GM18526 (cell line): ENCODE measurements around the gene SYT7.

Experiments used
- POLR2A ChIP-seq: IDR thresholded peaks from 3 replicates; pipeline ENCODE4 v1.6.1; 2011; ENCODE audit not compliant: insufficient read length; ENCODE audit errors: extremely low read depth

The SYT7 gene

GRCh38 chr11:61484541-61484940 is 96.3 kb downstream of the SYT7 start:
- no peak for TF ChIP-seq POLR2A

DNA sequence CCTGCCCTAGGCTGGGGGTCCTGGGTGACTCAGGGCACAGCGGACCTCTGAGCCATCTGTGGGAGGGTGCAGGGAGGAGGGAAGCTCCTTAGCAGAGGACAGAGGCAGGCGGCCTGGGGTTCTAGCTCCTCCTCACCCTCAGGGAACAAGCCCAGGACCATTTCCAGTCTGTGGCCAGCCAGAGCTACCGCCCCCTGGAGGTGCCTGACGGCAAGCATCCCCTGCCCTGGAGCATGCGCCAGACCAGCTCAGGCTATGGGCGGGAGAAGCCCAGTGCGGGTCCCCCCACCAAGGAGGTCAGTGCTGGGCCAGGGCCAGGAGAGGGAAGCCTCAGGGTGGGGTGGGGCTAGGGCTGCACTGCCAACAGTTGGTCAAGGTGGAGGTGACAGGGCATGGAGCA is 98.4 kb downstream of the SYT7 start:
- TF ChIP-seq POLR2A = no peak

DNA sequence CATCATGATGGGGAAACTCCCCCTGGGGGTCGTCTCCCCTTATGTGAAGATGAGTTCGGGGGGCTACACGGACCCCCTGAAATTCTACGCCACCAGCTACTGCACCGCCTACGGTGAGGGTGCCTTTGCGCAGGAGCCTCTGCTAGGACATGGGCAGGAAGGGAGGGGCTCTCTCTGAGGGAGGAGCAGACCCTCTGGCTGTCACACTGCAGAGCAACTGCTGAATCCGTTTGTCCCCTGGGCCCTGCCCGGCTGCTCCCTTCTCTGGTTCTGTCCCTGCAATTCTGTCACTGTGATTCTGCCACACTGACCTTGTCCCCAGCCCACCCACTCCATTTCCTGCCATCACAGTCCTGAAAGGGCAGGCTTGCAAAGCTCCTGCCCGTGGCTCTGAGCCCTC is 99.1 kb downstream of the SYT7 start:
- no peak for TF ChIP-seq POLR2A

DNA sequence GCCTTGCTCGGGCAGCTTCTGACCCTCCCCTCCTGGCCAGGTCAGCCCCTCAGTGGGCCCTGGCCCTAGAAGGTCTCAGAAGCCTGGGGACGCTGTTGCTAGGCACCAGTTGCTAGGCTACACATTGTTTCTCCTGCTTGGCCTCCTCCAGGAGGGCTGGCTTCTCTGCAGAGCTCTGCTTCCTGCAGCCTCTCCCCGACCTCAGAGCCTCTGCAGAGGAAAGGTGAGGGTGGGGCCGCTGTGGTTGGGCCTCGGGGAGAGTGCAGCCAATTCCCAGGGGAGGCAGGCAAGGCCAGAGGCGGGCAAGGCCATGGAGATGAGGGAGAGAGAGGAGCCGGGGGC is 99.9 kb downstream of the SYT7 start:
- TF ChIP-seq POLR2A = no peak

- no peak for TF ChIP-seq POLR2A
These were observed 100.4 kb downstream of the SYT7 start for GRCh38 chr11:61480261-61480993.

DNA sequence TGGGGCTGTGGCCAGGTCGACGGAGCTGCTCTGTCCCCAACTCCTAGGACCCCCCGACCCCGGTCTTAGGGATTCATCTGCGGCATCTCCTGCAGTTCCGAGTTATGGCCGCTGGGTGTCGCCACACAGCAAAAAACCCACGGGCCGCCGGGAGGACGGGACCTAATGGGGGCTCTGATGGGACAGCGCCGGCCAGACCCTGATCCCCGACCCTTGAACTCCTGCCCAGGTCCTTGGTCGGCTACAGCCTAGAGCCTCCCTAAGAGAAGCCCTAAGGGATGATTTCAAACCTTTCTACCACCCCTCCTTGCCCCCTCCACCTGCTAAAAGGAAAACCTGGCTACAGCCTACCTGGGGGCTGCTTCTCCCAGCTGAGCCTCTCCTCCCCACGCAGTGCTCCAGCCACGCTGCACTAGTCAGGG is 103.1 kb downstream of the SYT7 start:
- no peak for TF ChIP-seq POLR2A

DNA sequence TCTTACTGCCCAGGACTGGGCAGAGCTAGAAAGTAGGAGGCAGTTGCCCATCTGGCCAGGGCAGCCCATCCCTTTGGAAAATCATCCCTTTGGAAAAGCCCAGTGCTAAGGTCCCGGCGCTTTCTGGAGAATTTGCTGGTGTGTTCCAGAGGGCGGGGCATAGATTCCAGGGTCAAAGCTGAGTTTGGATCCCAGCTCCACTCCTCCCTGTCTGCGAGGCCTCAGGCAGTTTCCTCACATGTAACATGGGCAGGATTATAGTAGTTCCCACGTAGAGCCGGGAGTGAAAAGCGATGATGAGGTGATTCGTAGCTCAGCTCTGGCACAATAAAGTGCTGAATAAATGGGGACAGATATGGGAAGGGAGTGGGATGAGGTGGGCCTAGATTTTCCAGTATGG is 103.8 kb downstream of the SYT7 start:
- no peak for TF ChIP-seq POLR2A

- TF ChIP-seq POLR2A = no peak
These were observed 104.5 kb downstream of the SYT7 start for GRCh38 chr11:61476371-61476770.

DNA sequence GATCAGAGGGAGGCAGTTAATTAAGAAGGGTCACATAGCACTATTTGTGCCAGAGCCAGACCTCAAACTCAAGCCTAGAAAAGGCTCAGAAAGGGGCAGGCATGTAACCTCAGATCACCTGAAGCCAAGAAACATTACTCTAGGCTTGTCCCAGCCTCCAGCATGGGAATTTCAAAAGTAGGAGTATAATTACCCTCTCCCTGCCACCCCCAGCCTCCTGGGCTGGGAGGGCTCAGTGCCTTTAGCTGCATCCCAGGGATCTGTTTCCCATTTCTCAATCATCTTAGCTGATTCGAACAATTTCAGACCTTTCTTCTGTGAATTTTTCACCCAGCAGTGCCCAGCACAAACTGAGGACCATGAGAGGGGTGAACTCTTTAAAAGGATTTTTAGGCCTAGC is 105.4 kb downstream of the SYT7 start:
- no peak for TF ChIP-seq POLR2A

DNA sequence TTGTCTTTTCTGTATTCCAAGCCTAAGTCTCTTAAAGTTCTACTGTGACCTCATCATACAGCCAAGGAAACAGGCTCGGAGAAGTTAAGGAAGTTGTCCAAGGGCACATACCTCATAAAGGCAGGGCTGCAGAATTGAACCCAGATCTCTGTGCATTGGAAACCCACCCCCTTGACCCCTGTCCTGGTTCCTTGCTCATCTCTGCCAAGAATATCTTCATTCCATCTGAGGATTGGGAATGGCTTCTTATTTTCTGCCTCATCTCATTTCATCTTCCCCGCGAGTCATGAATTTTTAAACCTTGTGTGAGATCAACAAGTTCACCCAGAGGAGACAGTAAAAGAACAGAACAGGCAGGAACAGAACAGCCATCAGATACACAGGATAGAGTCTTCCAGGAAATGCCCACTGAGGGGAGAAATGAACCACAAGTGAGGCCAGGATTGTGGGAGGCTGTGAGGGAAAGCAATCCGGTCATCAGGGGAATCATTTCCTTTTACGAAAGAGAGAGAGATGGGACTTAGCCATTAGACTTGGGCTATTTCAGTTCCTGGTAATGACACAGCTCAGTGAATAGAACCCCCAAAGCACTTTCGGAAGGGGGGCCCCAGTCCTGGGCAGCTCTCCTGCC is 106.7 kb downstream of the SYT7 start:
- TF ChIP-seq POLR2A = no peak

- TF ChIP-seq POLR2A = no peak
These were observed 107.4 kb downstream of the SYT7 start for GRCh38 chr11:61473370-61474012.

DNA sequence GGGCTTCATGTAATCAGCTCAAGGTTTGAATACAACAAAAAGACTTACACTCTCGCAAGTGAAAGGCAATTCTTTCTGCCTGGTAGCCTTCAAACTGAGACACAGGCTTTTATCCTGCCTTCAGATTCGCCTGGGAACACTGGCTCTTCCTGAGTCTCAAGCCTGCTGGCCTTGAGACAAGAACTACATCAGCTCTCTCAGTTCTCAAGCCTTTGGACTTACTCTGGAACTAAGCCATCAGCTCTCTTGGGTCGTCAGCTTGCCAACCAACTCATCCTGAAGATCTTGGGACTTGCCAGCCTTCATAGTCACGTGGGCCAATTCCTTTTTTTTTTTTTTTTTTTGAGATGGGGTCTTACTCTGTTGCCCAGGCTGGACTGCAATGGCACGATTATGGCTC is 108.0 kb downstream of the SYT7 start:
- no peak for TF ChIP-seq POLR2A

DNA sequence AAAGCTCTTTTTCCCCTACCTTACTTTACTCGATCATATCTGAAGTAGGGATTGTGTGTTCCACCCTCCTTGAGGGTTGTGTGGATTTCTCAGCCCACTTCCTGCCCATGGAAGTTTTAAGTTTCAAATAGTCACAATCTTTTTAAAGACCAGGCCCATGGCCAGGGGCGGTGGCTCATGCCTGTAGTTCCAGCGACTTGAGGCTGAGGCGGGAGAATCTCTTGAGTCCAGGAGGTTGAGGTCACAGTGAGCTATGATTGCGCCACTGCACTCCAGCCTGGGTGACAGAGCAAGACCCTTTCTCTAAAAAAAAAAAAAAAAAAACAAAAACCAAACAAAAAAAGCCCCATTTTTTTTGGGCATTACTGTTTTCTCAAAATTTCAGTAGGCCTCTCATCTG is 108.6 kb downstream of the SYT7 start:
- no peak for TF ChIP-seq POLR2A

GRCh38 chr11:61468002-61468401 is 112.9 kb downstream of the SYT7 start:
- no peak for TF ChIP-seq POLR2A
